ENCODE data around the gene SUGCT. TPM values are rescaled to one million over a fixed set of nuclear protein-coding genes. Genes with fewer than 3 reads are reported as not detected.

Gene SUGCT
- total RNA-seq, 2 donors from 2014 or later: 10.3 to 18.6 TPM

GRCh38 chr7:40520986-40521738 lies 386.4 kb downstream of the SUGCT start:
- ATAC-seq: peak; percentile 65
- DNase-seq: no peak
- intact Hi-C loops (cut with DNase I, micrococcal nuclease): no loop called here

GRCh38 chr7:40525764-40526163 lies 391.0 kb downstream of the SUGCT start:
- intact Hi-C loops (cut with DNase I, micrococcal nuclease): no loop called here
- DNase-seq (no peak), ATAC-seq (no peak)

GRCh38 chr7:40526951-40527715 lies 392.3 kb downstream of the SUGCT start:
- no peak for DNase-seq
- no peak for ATAC-seq
- intact Hi-C loops (cut with DNase I, micrococcal nuclease): no loop called here

GRCh38 chr7:40527723-40528122 lies 392.9 kb downstream of the SUGCT start:
- intact Hi-C loops (cut with DNase I, micrococcal nuclease): no loop called here
- no peak for ATAC-seq
- DNase-seq: no peak

DNA sequence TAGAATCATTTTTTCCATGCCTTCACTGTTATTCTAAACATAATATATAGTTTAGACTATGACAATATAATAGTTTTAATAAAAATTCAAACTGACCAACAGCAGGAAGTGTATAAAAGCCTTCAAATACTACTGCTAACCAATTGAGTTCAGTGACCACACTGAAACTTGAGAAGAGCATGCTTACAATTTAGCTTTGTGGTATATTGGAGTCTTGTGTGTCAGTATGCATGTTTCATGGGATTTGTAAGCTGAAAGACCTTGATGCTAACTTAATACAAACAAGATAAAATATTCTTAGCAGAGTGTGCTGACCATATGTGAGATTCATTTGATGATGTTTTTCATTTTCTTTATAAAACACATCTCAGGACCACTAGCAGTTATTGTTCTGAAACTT lies 395.5 kb downstream of the SUGCT start:
- intact Hi-C loops (cut with DNase I, micrococcal nuclease): no loop called here
- no peak for DNase-seq
- no peak for ATAC-seq

DNA sequence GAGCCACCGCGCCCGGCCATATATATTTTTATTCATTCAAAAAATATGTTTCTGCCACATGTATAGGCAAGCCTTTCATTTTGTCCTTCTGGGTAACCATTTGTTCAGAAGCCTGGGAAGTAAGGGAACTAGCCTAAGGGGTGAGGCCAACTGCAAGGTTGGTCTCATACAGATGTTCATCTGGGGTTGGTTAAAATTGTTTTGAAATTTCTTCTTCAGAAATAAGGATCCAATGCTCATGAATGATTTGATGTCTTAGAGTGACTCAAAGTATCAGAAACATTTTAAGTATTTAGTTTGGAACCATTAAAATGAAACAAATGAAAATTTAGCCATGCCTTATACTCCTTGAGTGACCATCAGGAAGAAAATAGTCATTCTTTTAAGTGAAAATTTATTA lies 397.2 kb downstream of the SUGCT start:
- intact Hi-C loops (cut with DNase I, micrococcal nuclease): no loop called here

GRCh38 chr7:40535678-40536077 lies 400.9 kb downstream of the SUGCT start:
- DNase-seq: no peak
- no peak for ATAC-seq
- intact Hi-C loops (cut with DNase I, micrococcal nuclease): no loop called here

More for the DNA sequence above, 397.2 kb downstream of the SUGCT start:
- DNase-seq (no peak), ATAC-seq (no peak)

DNA sequence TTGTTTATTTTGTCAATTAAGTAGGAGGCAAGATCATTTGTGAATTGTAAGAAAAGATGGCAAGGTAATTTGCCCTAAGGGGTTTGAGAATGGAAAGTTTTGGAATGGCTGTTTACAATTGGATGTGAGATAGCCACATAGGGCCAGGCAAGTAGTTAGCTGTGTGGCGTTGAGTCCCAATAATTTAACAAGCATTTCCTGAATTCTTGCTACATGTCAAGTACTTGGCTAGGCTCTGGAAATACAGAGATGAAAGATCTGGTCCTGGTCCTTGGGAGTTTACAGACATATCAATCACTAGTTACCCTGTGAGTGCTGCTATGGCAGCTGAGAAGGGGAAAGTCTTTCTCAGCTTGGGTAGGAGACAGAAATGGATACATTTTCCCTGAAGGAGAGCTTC lies 401.6 kb downstream of the SUGCT start:
- ATAC-seq: no peak
- intact Hi-C loops (cut with DNase I, micrococcal nuclease): no loop called here
- DNase-seq: no peak

DNA sequence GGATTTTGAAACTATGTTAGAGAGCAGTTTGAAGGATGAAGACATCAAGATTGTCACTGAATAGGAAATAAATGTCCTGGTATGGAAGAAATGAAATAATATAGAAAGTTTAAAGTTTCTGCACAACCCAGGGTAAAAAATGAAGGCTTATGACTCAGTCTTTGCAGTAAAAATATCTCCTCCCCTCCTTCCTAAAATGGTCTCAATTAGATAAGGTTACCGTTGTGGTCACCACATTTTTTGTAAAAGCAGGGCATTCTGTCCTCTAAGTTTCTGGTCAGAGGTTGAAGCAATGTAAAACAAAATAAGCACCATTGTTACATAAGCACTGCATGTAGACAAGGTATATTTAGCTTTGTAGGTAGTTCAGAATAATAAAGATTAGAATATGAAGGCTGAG lies 403.5 kb downstream of the SUGCT start:
- DNase-seq: no peak
- ATAC-seq: no peak
- intact Hi-C loops (cut with DNase I, micrococcal nuclease): no loop called here

DNA sequence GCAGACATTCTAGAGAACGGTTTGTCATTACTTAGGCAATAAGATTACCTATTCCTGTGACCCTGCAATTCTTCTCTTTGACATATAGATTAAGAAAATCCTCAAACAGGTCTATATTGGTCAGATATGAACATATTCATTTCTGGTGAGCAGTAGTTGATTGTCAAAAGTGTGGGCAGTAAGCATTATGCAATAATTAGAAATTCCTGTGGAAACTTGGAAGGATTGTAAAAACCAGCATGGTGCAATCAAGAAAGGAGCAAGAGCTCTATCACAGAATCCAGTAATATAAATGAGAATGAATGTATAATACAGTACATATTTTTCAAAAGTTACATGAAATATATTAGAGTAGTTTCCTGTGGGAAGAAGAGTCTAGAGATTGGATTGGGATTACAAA lies 406.5 kb downstream of the SUGCT start:
- intact Hi-C loops (cut with DNase I, micrococcal nuclease): no loop called here
- DNase-seq (no peak), ATAC-seq (no peak)

DNA sequence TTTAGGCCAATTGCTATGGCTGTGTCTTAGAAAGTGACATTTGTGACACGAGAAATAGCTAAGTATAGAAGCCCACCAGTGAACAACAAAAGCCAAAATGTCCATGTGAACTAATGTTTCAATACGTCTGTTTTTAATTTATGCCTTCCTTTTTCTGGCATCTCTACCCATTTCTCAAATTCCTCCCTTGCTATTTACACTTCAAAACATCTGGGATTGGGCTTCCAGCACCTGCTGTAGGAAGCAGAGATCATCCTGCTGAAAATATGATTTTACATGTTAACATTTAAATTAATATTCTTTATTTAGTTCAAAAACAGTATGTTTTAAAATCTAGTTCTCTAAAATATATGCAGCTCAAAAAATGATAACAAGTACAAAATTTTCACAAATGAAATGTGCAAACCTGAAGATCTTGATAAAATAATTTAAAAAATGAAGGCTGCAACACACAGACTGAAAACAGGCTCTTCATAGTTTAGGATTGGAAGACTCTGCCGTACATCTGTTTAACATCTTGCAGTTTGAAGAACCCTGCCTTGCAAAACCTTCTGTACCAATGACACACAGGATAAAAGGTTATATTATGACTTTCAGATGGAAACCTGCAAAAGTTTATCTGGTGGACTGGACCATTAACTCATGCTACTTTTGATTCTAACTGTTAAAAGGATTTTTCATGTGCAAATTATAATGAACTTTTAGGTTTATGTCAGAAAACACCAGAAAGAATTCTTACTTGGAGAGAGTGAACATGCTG lies 408.4 kb downstream of the SUGCT start:
- ATAC-seq: no peak
- intact Hi-C loops (cut with DNase I, micrococcal nuclease): no loop called here
- DNase-seq: no peak

- intact Hi-C loops (cut with DNase I, micrococcal nuclease): no loop called here
These were observed 409.5 kb downstream of the SUGCT start for GRCh38 chr7:40544221-40544723.

GRCh38 chr7:40544871-40545303 lies 410.1 kb downstream of the SUGCT start:
- intact Hi-C loops (cut with DNase I, micrococcal nuclease): no loop called here
- ATAC-seq (no peak), DNase-seq (no peak)

More at GRCh38 chr7:40544221-40544723, 409.5 kb downstream of the SUGCT start:
- ATAC-seq (no peak), DNase-seq (no peak)

GRCh38 chr7:40545739-40546138 lies 410.9 kb downstream of the SUGCT start:
- no peak for DNase-seq
- ATAC-seq: no peak
- intact Hi-C loops (cut with DNase I, micrococcal nuclease): no loop called here

GRCh38 chr7:40546616-40547501 lies 412.1 kb downstream of the SUGCT start:
- intact Hi-C loops (cut with DNase I, micrococcal nuclease): no loop called here
- no peak for DNase-seq
- ATAC-seq: no peak

- intact Hi-C loops (cut with DNase I, micrococcal nuclease): no loop called here
- ATAC-seq: no peak
- DNase-seq: no peak
These were observed 414.7 kb downstream of the SUGCT start for GRCh38 chr7:40549372-40550039.

DNA sequence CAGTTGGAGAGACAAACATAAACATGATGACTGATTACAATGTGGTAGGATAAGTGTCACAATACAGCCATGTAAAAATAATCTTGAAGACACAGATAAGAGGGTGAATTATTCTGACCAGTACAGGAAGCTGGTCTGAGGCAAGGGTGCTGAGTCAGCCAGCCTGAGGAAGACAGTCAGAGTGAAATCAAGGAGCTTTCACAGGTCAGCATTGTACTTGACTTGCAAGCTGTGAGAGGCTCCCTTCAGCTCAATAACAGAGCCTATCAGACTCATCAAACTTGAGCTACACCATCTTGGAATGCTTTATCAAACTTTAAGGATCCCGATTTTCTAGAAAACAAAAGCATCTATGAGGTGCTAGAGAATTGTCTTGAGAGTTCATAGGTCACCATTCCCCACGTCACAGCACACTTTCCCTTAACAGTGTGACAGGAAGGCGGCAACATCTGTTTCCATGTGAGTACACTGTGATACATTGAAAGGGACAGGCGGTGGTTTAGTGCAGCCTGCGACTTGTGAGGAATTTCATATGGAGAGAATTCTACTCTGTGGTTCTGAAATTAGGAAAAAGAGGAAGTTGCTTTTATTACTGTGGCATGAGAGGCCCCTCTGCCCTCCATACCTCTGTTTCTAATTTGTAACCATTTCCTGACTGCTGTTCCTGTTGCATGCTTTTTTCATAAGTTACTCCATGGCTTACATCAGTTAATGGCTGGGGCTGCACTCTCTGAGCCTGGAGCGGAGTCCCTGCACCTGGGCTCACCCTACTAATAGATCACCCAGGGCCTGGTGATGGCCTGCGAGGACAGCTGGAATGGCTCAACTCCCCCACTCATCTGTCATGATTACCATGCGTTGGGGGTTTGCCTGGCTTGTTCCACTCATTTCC lies 417.1 kb downstream of the SUGCT start:
- intact Hi-C loops (cut with DNase I, micrococcal nuclease): no loop called here
- no peak for DNase-seq
- ATAC-seq: no peak

All from left colon (tissue), 2 donors.